HepG2 (cell line): ENCODE data around the gene GSTA5. TPM values are rescaled to one million over a fixed set of nuclear protein-coding genes. Genes with fewer than 3 reads are reported as not detected.

Source experiments
- FOSL2 ChIP-seq: sonication (generic); formaldehyde crosslinking; IDR thresholded peaks from 2 replicates; pipeline ENCODE4 v1.4.0; 2020; ENCODE audit warnings: missing genetic modification reagents
- FOXA1 ChIP-seq, 2 experiments: fragments of 450-650 bp in 1 of 2; sonication (generic) in 1 of 2; formaldehyde crosslinking in 1 of 2; IDR thresholded peaks; 2 replicates each; pipeline versions ENCODE4 v1.4.0 to v1.6.1; 2016 to 2020; ENCODE audit warnings: missing genetic modification reagents in 1 of 2
- FOXO1 ChIP-seq: sonication (generic); formaldehyde crosslinking; IDR thresholded peaks from 2 replicates; pipeline ENCODE4 v1.4.0; 2020; ENCODE audit warnings: missing genetic modification reagents
- HDAC1 ChIP-seq: sonication (generic); formaldehyde crosslinking; IDR thresholded peaks from 2 replicates; pipeline ENCODE4 v1.5.1; 2020; ENCODE audit warnings: mild to moderate bottlenecking, missing genetic modification reagents
- HINFP ChIP-seq: sonication (generic); formaldehyde crosslinking; IDR thresholded peaks from 2 replicates; pipeline ENCODE4 v1.4.0; 2020; ENCODE audit warnings: low read depth, mild to moderate bottlenecking, missing genetic modification reagents
- HOMEZ ChIP-seq: IDR thresholded peaks from 2 replicates; pipeline ENCODE4 v1.6.1; 2016; ENCODE audit warnings: low read depth
- KAT2B ChIP-seq: fragments of 150-350 bp; IDR thresholded peaks from 2 replicates; pipeline ENCODE4 v1.6.1; 2014; ENCODE audit warnings: low read depth, low read length, borderline replicate concordance
- MIER2 ChIP-seq: IDR thresholded peaks from 2 replicates; pipeline ENCODE4 v1.6.1; 2016; ENCODE audit warnings: missing biosample characterization, missing genetic modification reagents
- NCOA2 ChIP-seq: sonication (generic); formaldehyde crosslinking; IDR thresholded peaks from 2 replicates; pipeline ENCODE4 v1.8.0; 2022; ENCODE audit warnings: inconsistent platforms
- NFIC ChIP-seq: IDR thresholded peaks from 2 replicates; pipeline ENCODE4 v1.6.1; 2012; ENCODE audit warnings: mild to moderate bottlenecking, low read length, inconsistent platforms
- REPIN1 ChIP-seq: sonication (generic); formaldehyde crosslinking; IDR thresholded peaks from 2 replicates; pipeline ENCODE4 v1.8.0; 2022; ENCODE audit warnings: missing genetic modification reagents, low read depth, mild to moderate bottlenecking, borderline replicate concordance
- ZNF142 ChIP-seq: sonication (generic); formaldehyde crosslinking; IDR thresholded peaks from 2 replicates; pipeline ENCODE4 v1.4.0; 2020; ENCODE audit warnings: missing genetic modification reagents
- ZNF414 ChIP-seq: sonication (generic); formaldehyde crosslinking; IDR thresholded peaks from 2 replicates; pipeline ENCODE4 v1.5.0; 2020; ENCODE audit warnings: missing genetic modification reagents
- ZNF503 ChIP-seq: sonication (generic); formaldehyde crosslinking; IDR thresholded peaks from 2 replicates; pipeline ENCODE4 v1.4.0; 2020; ENCODE audit warnings: missing genetic modification reagents
- ZNF570 ChIP-seq: sonication (generic); formaldehyde crosslinking; IDR thresholded peaks from 2 replicates; pipeline ENCODE4 v1.4.0; 2020; ENCODE audit warnings: mild to moderate bottlenecking, missing genetic modification reagents, borderline replicate concordance
- ZNF615 ChIP-seq: sonication (generic); formaldehyde crosslinking; IDR thresholded peaks from 2 replicates; pipeline ENCODE4 v1.5.0; 2020; ENCODE audit warnings: mild to moderate bottlenecking, missing genetic modification reagents, borderline replicate concordance
- ZNF629 ChIP-seq: sonication (generic); formaldehyde crosslinking; conservative IDR thresholded peaks from 2 replicates; pipeline ENCODE4 v1.5.0; 2020; ENCODE audit warnings: missing genetic modification reagents
- polyA plus RNA-seq, 8 experiments: library from polyadenylated mRNA; depleted of rRNA in 3 of 8; stranded (reverse) in 7 of 8; unstranded in 1 of 8; fragments of >200 nt; fragmentation: Illumina TruSeq in 4 of 8; extraction: Trizol in 4 of 8; gene quantifications; 2 replicates each; pipeline versions ENCODE4 v1.2.1 to v1.2.3, GENCODE V29; 2011 to 2016; ENCODE audit warnings: low read depth in 4 of 8, missing spikeins in 1 of 8, mixed read lengths in 1 of 8; ENCODE audit not compliant: insufficient read depth in 1 of 8
- total RNA-seq, 5 experiments: library from RNA; depleted of rRNA; stranded (reverse); fragments of >200 nt; fragmentation: Illumina TruSeq; extraction: Trizol; gene quantifications; 2 replicates each; pipeline ENCODE4 v1.2.3, GENCODE V29; 2016; ENCODE audit warnings: low read depth in 1 of 5

The GSTA5 gene
- total and polyA plus RNA-seq, 2 of the 13 experiments (the other 11 are each of a cell fraction or from before 2014, with no cell fraction given), result not detected

- TF ChIP-seq KAT2B (peak; percentile 42), ZNF615 (no peak), REPIN1 (CRISPR knock-in tag) (peak; percentile 33; the same call in 1 of the 2 replicates), FOXO1 (peak; percentile 40; the same call in 1 of the 2 replicates), NFIC (peak; percentile 39; the same call in 1 of the 2 replicates), ZNF414 (CRISPR knock-in tag) (peak; percentile 63; the same call in 1 of the 2 replicates), FOSL2 (CRISPR knock-in tag) (peak; percentile 28; the same call in 1 of the 2 replicates), ZNF570 (CRISPR knock-in tag) (no peak), FOXA1 (IDR thresholded peaks at IDR 0.05) (no peak), FOXA1 (CRISPR knock-in tag; IDR thresholded peaks at IDR 0.05) (peak; percentile 70), HOMEZ (peak; percentile 24; the same call in 1 of the 2 replicates), NCOA2 (CRISPR knock-in tag) (peak; percentile 83), ZNF629 (CRISPR knock-in tag) (peak; percentile 81), ZNF142 (CRISPR knock-in tag) (0 out of 2 replicates have a peak, but pooled peaks have one; percentile 31), ZNF503 (CRISPR knock-in tag) (0 out of 2 replicates have a peak, but pooled peaks have one; percentile 58), HDAC1 (CRISPR knock-in tag) (0 out of 2 replicates have a peak, but pooled peaks have one; percentile 52), HINFP (CRISPR knock-in tag) (no peak), MIER2 (CRISPR knock-in tag) (0 out of 2 replicates have a peak, but pooled peaks have one; percentile 9)
Measured at GRCh38 chr6:52801188-52801841, 39.3 kb downstream of the GSTA5 start (continued).
